Epithelial cell of proximal tubule (primary cell): ENCODE measurements around the gene YPEL5. TPM values are rescaled to one million over a fixed set of nuclear protein-coding genes. Genes with fewer than 3 reads are reported as not detected.

Source experiments
- DNase-seq: peaks from one replicate; pipeline ENCODE4 v3.0.0-alpha.2; 2011; ENCODE audit warnings: low read depth
- H3K4me3 ChIP-seq: 2 replicates; pipeline ENCODE4 v1.5.1; 2011; ENCODE audit warnings: low read depth, mild to moderate bottlenecking, low read length
- total RNA-seq: library from RNA; depleted of rRNA; stranded (reverse); fragments of >200 nt; gene quantifications from 2 replicates; pipeline ENCODE4 v1.2.3, GENCODE V29; 2015
- TF ChIP-seq, protein P1 (sequence below): conservative IDR thresholded peaks from 2 replicates; pipeline ENCODE4 v1.5.1; 2012; ENCODE audit warnings: low read depth, mild to moderate bottlenecking, low read length

Gene YPEL5
- total RNA-seq, 1 donor from 2014 or later, result 63.1 TPM

DNA sequence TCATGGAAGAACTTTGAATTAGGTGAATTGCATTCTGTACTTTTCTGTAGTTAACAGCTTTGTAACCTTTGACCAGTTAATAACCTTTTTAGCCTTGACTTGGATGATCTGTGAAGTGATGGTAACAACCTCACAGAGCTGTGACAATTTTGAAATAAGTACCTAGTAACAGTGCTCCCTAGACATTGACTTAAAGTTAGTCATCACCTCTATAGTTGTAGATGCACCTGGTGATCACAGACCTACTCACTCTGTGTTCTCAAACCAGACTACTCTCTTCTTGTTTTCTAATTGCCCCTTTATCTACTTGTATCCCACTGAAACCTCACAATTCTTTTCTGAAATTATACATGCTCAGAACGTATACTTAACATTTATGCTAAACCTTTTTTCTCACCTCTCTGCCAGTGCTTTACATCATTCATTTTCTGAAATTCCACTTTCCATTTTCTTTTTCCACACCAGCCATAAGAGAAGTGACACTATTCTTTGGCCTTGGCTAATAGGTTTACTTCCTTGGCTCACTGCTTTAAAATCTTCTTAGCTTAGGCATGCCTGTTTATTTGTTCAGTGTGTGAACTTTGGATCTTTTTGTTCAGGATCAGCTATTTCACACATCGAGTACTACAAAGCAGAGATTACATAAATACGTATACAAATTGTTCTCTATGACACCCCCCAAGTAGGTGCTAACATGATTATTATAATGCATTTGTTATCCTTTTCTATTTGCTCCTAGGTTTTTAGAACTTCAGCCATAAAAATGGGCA is 9.3 kb downstream of the YPEL5 start:
- H3K4me3 ChIP-seq, result no peak overlapping the region
- TF ChIP-seq, protein P1, sequence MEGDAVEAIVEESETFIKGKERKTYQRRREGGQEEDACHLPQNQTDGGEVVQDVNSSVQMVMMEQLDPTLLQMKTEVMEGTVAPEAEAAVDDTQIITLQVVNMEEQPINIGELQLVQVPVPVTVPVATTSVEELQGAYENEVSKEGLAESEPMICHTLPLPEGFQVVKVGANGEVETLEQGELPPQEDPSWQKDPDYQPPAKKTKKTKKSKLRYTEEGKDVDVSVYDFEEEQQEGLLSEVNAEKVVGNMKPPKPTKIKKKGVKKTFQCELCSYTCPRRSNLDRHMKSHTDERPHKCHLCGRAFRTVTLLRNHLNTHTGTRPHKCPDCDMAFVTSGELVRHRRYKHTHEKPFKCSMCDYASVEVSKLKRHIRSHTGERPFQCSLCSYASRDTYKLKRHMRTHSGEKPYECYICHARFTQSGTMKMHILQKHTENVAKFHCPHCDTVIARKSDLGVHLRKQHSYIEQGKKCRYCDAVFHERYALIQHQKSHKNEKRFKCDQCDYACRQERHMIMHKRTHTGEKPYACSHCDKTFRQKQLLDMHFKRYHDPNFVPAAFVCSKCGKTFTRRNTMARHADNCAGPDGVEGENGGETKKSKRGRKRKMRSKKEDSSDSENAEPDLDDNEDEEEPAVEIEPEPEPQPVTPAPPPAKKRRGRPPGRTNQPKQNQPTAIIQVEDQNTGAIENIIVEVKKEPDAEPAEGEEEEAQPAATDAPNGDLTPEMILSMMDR, result no peak
- DNase-seq, result no peak

DNA sequence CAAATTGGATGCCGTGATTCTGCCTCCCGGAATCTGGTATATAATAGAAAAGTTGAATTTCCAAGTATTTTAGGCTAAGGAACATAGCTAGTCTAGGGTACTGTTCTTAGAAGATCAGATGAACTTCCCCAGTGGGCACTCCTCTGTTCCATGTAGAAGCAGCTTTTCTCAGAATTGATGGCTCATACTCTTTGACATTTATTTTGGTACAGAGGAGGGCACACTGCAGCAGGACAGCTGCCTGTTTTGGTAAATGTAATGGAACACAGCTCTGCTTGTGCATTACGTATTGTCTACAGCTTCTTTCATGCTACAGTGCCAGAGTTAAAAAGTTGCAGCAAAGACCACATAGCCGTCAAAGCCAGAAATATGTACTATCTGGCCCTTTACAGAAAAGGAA is 10.8 kb downstream of the YPEL5 start:
- DNase-seq, result no peak
- TF ChIP-seq, protein P1, result no peak
- H3K4me3 ChIP-seq, result no peak overlapping the region

DNA sequence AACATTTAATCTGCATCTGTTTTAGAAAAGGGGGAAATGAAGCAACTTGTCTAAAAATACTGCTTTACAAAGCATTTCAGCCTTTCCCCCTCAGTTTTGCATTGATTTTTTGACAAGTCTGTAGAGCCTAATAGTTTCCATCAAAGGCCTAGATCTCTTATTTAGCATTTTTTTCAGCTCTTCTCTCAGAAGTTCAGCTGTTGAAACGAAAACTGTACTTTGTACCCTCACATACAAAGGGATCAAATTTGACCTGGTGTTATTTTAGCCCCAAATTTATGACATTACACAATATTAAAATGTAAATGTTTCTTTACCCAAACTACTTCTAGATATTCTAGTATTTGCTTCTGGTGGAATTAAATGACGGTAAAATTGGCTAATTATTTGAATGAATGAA is 13.0 kb downstream of the YPEL5 start:
- no peak for DNase-seq
- TF ChIP-seq, protein P1, result no peak

DNA sequence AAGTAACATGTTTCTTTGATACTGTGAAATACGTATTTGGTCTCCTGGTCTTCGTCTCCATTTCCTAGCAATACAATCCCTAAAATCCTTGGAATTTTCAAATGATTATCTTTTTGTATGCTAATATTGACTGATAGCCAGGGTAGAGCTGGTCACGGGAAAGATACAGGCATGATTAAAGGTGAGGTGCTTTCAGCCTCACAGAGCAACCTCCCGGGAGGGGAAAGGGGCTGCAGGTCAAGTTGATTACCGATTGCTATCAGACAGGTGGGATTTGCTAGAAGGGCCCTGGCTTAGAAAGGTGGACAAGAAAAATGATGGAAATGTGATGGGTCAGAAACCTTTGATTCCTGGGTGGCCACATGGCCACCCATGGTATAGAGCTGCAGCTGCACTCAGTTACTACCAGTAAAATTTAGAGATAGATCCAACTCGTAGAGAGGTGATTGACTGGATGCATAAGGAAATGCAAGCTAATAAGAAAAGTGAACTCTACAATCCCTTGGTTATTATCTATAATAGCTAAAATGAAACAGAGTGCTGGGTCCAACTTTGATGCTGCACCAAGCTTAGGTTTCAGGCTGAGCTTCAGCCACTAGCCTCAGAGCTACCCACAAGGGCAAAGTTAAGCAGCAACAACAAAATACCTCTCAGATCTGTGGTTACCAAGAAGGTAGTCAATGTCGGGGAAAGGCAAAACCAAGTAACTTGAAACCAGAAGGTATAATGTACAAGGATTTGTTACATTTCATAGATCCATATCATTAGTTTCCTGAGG is 15.3 kb downstream of the YPEL5 start:
- H3K4me3 ChIP-seq, result no peak overlapping the region
- no peak for DNase-seq
- TF ChIP-seq, protein P1, result no peak

More for the DNA sequence above, 13.0 kb downstream of the YPEL5 start:
- no peak overlapping the region for H3K4me3 ChIP-seq

DNA sequence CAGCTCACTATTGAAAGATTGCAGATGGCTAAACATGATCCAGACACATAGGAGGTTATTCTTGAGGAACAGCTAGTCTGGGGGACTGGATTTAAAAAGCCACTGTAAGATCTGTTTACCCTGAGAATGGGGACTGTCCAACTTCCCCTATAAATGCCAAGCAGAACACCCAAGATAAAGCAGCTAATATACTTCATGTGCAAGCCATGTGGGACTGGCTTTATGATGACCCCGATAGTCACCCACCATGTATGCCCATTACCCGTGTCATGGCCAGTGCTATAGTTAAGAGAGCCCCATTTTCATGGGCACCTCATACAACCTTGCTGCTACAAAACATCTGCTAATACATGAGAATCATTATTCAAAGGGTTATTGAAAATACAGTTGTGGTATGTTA is 16.0 kb downstream of the YPEL5 start:
- TF ChIP-seq, protein P1, result no peak
- no peak for DNase-seq
- H3K4me3 ChIP-seq, result no peak overlapping the region

DNA sequence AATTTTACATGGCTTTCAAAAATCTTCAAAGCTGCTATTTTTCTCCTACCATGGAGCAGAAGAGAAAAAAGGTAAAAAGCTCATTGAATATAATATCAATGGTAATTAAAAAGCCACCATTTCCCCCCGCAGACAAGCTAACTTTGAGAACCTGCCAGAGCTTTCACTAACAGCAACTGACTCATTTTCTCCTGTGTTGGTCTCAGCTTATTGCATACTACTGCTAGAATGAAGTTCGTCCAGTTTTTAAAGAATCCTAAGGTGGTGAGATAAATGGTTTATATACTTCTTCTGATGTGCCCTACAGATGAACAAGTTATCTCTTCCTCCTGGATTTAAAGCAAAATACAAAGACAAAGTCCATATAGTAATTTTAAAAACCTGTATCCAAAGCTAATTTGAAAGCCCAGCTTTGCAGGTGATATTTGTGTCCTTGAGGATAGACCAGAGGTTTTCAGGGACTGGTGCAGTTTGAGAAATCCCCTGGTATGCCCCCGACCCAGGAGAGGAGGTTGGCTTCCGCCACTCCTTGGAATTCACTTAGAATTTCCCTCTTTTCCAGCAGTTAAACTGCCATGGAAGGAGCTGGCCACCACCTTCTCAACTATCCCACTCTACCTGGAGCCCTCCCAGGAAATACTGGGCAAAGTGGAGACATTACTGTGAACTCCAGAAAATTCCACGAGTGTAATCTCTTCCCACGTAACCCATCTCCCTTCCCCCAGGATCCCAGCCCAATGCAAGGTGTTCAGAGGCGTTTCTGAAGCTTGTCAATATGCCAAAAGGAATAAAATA is 17.5 kb downstream of the YPEL5 start:
- no peak overlapping the region for H3K4me3 ChIP-seq
- TF ChIP-seq, protein P1, result no peak
- DNase-seq, result no peak
